GM12878 (cell line): ENCODE results near the gene DAZAP1. TPM values are rescaled to one million over a fixed set of nuclear protein-coding genes. Genes with fewer than 3 reads are reported as not detected.
A peak's percentile ranks its signal among the peaks of the same experiment; 100 is the strongest.

Experiments used
- ATAC-seq: fragments of 200-7000 bp; cut with Tn5 transposase; 3 replicates; pipeline ENCODE4 v1.9.1; 2020; ENCODE audit warnings: mild to moderate bottlenecking, moderate library complexity
- BruUV-seq: library from RNA; stranded (reverse); fragments of 400-500 nt; replicated peaks from 2 replicates; lab custom pipeline; 2021; lab: Mats Ljungman, UMichigan
- CTCF ChIA-PET: fragments of 300-600 bp; sonication (Branson Sonifier 250); formaldehyde crosslinking; extraction: SDS; loops from one replicate; lab custom pipeline; 2021; ENCODE audit warnings: inconsistent platforms; lab: Yijun Ruan, JAX
- POLR2A ChIA-PET: fragments of 350-600 bp; formaldehyde crosslinking; extraction: SDS; loops from one replicate; lab custom pipeline; 2021; ENCODE audit warnings: inconsistent platforms; lab: Charles Lee
- RAD21 ChIA-PET: fragments of 300-600 bp; sonication (Branson Sonifier 250); formaldehyde crosslinking; loops from one replicate; lab custom pipeline; 2023; ENCODE audit warnings: antibody characterized with exemption; ENCODE audit not compliant: unreplicated experiment; lab: Charles Lee
- SMC1A ChIA-PET: fragments of 300-600 bp; sonication (Branson Sonifier 250); formaldehyde crosslinking; loops from one replicate; lab custom pipeline; 2023; ENCODE audit not compliant: unreplicated experiment, uncharacterized antibody; lab: Charles Lee
- DNase-seq: peaks from one replicate; pipeline ENCODE4 v3.0.0-alpha.2; 2011; ENCODE audit warnings: low read depth, low spot score
- FAIRE-seq: peaks from 3 replicates; lab custom pipeline; 2011; peaks lifted over from hg19 to GRCh38; lab: Jason Lieb, UNC
- H2AFZ ChIP-seq: 2 replicates; pipeline ENCODE4 v1.6.0; 2011; ENCODE audit warnings: low read depth, low read length, control low read depth; ENCODE audit not compliant: control insufficient read depth
- H3K27ac ChIP-seq: 2 replicates; pipeline ENCODE4 v1.5.1; 2011; ENCODE audit warnings: control low read depth; ENCODE audit not compliant: control insufficient read depth, insufficient read depth
- H3K27me3 ChIP-seq, 2 experiments: replicated peaks in 1 of 2; 2 replicates each; pipeline versions ENCODE4 v1.6.0 to v1.6.1; 2011; ENCODE audit warnings: low read length in 1 of 2; ENCODE audit not compliant: control insufficient read depth in 2 of 2, insufficient read depth in 2 of 2
- H3K36me3 ChIP-seq, 2 experiments: 2 replicates each; pipeline ENCODE4 v1.5.1; 2011; ENCODE audit warnings: low read length in 1 of 2; ENCODE audit not compliant: control insufficient read depth in 2 of 2, insufficient read depth in 2 of 2
- H3K4me1 ChIP-seq: 2 replicates; pipeline ENCODE4 v1.6.1; 2011; ENCODE audit warnings: mild to moderate bottlenecking, low read length, moderate library complexity, mixed read lengths; ENCODE audit not compliant: control insufficient read depth, insufficient read depth
- H3K4me2 ChIP-seq: 2 replicates; pipeline ENCODE4 v1.6.0; 2011; ENCODE audit warnings: control low read depth; ENCODE audit not compliant: control insufficient read depth, insufficient read depth
- H3K4me3 ChIP-seq: fragments of 200-600 bp; sonication (generic); 2 replicates; pipeline ENCODE4 v1.5.1; 2016
- H3K79me2 ChIP-seq: 2 replicates; pipeline ENCODE4 v1.6.0; 2011; ENCODE audit warnings: low read length; ENCODE audit not compliant: control insufficient read depth, insufficient read depth
- H3K9ac ChIP-seq: 2 replicates; pipeline ENCODE4 v1.8.0; 2011; ENCODE audit warnings: low read length, control low read depth, mixed read lengths; ENCODE audit not compliant: control insufficient read depth, insufficient read depth
- H3K9me3 ChIP-seq: replicated peaks from 3 replicates; pipeline ENCODE4 v1.5.1; 2011; ENCODE audit warnings: mild to moderate bottlenecking, low read length; ENCODE audit not compliant: control insufficient read depth, insufficient read depth
- H4K20me1 ChIP-seq: 2 replicates; pipeline ENCODE4 v1.6.0; 2011; ENCODE audit not compliant: control insufficient read depth, insufficient read depth
- E2F4 ChIP-seq: IDR thresholded peaks from 2 replicates; pipeline ENCODE4 v1.6.1; 2012; ENCODE audit warnings: low read depth, low read length, improper control_type of control experiment
- EZH2 ChIP-seq: IDR thresholded peaks from 2 replicates; pipeline ENCODE4 v1.6.1; 2012; ENCODE audit warnings: low read depth, mild to moderate bottlenecking, control low read depth, inconsistent platforms, low read length, borderline replicate concordance; ENCODE audit not compliant: control insufficient read depth
- NFYB ChIP-seq: IDR thresholded peaks from 2 replicates; pipeline ENCODE4 v1.6.1; 2011; ENCODE audit warnings: low read depth, mild to moderate bottlenecking, low read length, improper control_type of control experiment, moderate library complexity; ENCODE audit not compliant: insufficient read depth
- PAX5 ChIP-seq: IDR thresholded peaks from 2 replicates; pipeline ENCODE4 v1.6.1; 2011; ENCODE audit warnings: low read depth, low read length, borderline replicate concordance
- SP1 ChIP-seq: IDR thresholded peaks from one replicate; pipeline ENCODE4 v1.6.1; 2011; ENCODE audit warnings: low read depth, low read length
- SUZ12 ChIP-seq: fragments of 200-600 bp; sonication (generic); IDR thresholded peaks from one replicate; pipeline ENCODE4 v1.6.1; 2018; ENCODE audit warnings: antibody characterized with exemption, mild to moderate bottlenecking; ENCODE audit not compliant: unreplicated experiment
- ZBTB33 ChIP-seq: fragments of 450-650 bp; IDR thresholded peaks from 2 replicates; pipeline ENCODE4 v1.6.1; 2017; ENCODE audit warnings: mild to moderate bottlenecking
- WGBS: methylation state at CpG from one replicate; pipeline ENCODE4 v1.1.6; 2016; ENCODE audit warnings: low lambda C conversion rate; ENCODE audit not compliant: insufficient replicate concordance, insufficient coverage; ENCODE audit errors: missing lambda C conversion rate; 5-methylcytosine and 5-hydroxymethylcytosine counted together
- in situ Hi-C: fragments of 300-500 bp; cut with MboI; formaldehyde crosslinking; loops from 9 replicates; pipeline ENCODE4 v1.14.3; 2018; ENCODE audit warnings: mixed read lengths
- intact Hi-C: fragments of 100-400 bp; cut with micrococcal nuclease; formaldehyde crosslinking; loops from one replicate; pipeline ENCODE4 v1.14.2; 2022; ENCODE audit not compliant: unreplicated experiment
- polyA plus RNA-seq, 11 experiments: library from polyadenylated mRNA; depleted of rRNA in 4 of 11; unstranded in 6 of 11; stranded (reverse) in 5 of 11; fragments of >200 nt; fragmentation: Nextera tagmentation in 4 of 11; fragmentation: Illumina TruSeq in 1 of 11; extraction: Ambion mirVana in 4 of 11; extraction: Trizol in 1 of 11; gene quantifications; 1 replicate in 1 of 11; 2 replicates in 10 of 11; pipeline versions ENCODE4 v1.2.1 to v1.2.3, GENCODE V29; 2011 to 2016; ENCODE audit warnings: inconsistent platforms in 2 of 11, missing spikeins in 2 of 11, low read depth in 1 of 11
- total RNA-seq, 4 experiments: library from RNA; depleted of rRNA in 3 of 4; stranded (reverse); fragments of >200 nt in 3 of 4; fragmentation: Illumina TruSeq in 1 of 4; extraction: Trizol in 1 of 4; gene quantifications; 2 replicates each; pipeline versions ENCODE4 v1.2.1 to v1.2.3, GENCODE V29; 2013 to 2021

The DAZAP1 gene
- total and polyA plus RNA-seq, 10 of the 15 experiments (the other 5 are each of a cell fraction or from before 2014, with no cell fraction given), result 9.9 to 240 (median 92.3) TPM

- TF ChIP-seq EZH2, result no peak
- TF ChIP-seq ZBTB33, result no peak
Observed at GRCh38 chr19:1447944-1448343, 40.6 kb downstream of the DAZAP1 start (continued).

- no peak for TF ChIP-seq PAX5
- peak; percentile 80 for TF ChIP-seq NFYB
- TF ChIP-seq SP1, result peak; percentile 57
- peak; percentile 74 for TF ChIP-seq SUZ12
- TF ChIP-seq E2F4, result no peak
- POLR2A ChIA-PET, result no interaction called here
- Histone ChIP-seq H2AFZ (no peak within 1 kb of the TSS), H3K9me3 (no peaks in the 10 kb centered on the region), H3K4me3 (no peak within 1 kb of the TSS), H3K27ac (no peak within 1 kb of the TSS), H3K9ac (no peak within 1 kb of the TSS), H3K36me3 (no peaks in the 10 kb centered on the region), H3K4me2 (no peak within 1 kb of the TSS), H3K79me2 (no peaks in the 10 kb centered on the region), H4K20me1 (no peaks in the 10 kb centered on the region), H3K27me3 (peaks cover 10 to 14% of the 10 kb centered on the region in 2 experiments), H3K4me1 (peaks cover 5% of the 10 kb centered on the region; the same call in 1 of the 2 replicates)
- BruUV-seq, result no TSS peak
- in situ Hi-C loops (no loop called here), intact Hi-C loops (no loop called here)
- no peak for FAIRE-seq
- DNase-seq, result no peak
- 7% methylated on average over 52 of the region's 74 CpGs for WGBS
- RAD21 ChIA-PET, result no interaction called here
- ATAC-seq, result peak; percentile 29; the same call in 2 of the 3 replicates
- SMC1A ChIA-PET, result no interaction called here
- CTCF ChIA-PET, result no interaction called here
Observed at GRCh38 chr19:1449467-1450442, 42.4 kb downstream of the DAZAP1 start, which contains the start of gene APC2. APC2 (plus strand) TSS chr19:1450121; CDS start chr19:1453002, 2,881 bp downstream.
